NCI-H2081 treated with DMSO at 0.1 percent for 48 hours (cell line): ENCODE measurements around the gene ZFP57.

Experiments
- DNase-seq: peaks from one replicate; lab custom pipeline; 2025; lab: John Stamatoyannopoulos, UW

Gene ZFP57

DNA sequence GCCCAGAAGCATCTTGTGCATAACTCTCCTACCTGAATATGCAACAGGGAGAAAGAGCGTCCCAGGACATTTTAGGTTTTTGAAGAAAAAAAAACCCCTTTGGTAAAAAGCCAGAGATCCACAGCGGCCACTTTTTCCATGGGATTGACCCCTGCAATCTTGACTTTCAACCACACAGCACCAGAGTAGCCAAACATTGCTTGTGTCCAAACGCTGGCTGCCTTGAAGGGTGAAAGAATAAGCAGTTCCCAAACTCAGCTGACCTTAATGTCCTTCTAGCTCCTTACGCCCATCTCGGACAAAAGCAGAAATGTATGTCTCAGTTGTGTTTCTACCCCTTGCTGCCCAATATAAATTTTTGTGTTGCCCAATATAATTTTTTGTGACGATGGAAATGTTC, 25.3 kb downstream of the ZFP57 start:
- DNase-seq = no peak

DNA sequence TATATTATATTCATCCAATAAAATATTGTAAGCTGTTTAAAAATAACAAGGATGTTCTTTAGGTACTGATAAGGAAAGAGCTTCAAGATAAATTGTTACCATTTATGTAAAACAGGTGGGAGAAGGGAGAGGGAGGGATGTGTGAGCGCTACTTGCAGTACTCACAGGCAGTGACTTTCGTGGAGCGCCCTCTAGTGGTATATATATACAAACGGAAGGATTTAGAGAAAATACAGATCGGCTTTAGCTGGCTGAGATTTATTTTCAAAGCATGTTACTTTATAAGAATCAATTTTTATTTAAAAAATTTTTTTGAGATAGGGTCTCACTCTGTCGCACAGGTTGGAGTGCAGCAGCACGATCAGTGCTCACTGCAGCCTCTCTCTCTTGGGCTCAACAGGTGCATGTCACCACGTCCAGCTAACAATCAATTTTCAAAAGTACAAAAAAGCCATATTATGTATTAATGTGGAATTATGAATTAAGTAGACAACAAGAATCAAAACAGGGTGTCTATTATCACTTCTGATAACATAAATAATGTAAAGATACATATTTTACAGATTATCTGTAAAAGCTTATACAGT, 27.4 kb downstream of the ZFP57 start:
- DNase-seq = peak; percentile 38

DNA sequence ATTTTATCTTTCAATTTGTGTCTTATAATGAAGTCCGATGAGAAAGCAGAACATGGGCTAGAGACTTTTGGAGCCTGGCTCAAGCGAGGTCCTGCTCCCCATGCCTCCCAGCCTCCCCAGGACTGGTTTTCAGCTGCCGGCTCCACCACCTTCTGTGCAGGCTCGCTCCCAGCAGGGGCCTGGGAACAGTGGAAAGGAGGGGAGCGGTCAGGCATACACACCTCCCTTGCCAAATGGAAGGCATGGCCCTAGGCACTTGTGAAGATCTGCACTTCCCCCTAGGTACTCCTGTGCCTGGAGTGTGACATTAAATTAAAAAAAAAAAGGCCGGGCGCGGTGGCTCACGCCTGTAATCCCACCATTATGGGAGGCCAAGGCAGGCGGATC, 28.8 kb downstream of the ZFP57 start:
- no peak for DNase-seq

DNA sequence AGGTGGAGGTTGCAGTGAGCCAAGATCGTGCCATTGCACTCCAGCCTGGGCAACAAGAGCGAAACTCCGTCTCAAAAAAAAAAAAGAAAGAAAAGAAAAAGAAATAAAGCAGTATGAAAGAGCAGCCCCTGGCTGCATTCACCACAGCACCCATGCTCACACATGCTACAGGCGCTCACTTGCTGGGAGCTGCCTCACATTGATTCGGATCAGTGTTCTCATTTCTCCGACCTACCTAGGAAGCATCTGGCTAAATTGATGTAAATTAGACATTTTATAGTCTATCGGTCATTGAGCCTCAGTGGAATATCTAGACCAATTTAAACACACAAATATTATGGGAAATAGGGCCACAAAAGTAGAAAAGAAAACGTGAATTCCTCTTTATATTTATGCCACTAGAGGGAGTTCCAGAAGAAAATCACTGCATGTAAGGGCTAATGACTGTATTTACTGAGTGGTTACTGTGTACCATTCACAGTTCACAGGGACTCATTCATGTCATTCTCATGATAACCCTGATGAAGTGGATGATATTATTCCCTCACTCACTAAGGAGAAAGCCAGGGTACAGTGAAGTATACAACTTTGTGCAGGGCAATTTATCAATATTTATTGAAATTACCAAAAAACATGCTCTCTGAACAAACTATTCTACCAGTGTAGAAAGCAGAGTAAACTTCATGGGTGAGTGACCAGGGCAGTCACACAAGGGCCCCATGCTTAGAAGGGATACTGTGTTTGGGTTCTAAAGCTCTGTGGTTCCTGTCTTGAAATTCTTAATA, 29.3 kb downstream of the ZFP57 start:
- no peak for DNase-seq

DNA sequence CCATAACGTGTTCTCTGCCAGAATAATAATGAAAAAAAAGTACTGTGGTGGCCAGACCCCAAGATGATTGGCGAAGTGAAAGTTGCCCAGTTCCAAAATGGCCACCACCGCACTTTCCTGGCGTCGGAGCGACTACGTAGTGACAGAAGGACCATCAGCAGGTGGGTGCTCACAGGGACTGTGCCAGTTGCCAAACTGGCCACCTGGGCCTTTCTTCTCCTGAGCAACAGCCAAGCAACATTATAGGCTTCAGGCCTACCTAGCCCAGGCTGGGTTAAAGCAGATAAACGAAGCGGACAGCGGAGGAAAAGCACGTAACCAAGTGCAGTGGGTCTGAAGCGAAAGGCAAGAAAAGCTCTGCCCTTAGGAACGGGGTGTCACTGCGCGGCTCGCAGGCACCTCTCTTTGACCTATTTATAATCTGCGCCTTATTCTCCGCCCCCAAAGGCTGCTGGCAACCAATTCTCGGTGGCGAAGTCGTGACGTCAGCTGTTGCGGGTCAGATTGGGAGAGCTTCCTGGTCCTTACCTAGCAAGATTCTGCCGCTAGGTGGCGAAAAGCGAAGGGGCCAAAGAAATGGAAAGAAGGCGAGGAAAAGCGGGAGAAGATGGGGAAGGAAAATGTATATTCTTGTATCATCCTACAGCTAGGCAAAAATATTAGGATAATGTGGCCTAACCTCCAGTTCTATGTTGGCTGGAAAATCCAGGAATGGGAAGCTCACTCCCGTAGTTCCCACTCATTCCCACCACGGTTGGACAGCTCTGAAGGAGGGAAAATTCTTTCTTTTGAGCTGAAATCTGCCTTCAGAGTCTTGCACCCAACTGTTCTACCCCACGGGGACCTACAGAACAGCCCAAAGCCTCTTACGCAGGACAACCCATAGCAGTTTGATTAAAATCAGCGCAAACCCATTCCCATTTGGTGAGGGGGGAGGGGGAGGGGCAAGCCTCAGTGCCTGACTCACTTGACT, 31.0 kb downstream of the ZFP57 start:
- DNase-seq = peak; percentile 92

DNA sequence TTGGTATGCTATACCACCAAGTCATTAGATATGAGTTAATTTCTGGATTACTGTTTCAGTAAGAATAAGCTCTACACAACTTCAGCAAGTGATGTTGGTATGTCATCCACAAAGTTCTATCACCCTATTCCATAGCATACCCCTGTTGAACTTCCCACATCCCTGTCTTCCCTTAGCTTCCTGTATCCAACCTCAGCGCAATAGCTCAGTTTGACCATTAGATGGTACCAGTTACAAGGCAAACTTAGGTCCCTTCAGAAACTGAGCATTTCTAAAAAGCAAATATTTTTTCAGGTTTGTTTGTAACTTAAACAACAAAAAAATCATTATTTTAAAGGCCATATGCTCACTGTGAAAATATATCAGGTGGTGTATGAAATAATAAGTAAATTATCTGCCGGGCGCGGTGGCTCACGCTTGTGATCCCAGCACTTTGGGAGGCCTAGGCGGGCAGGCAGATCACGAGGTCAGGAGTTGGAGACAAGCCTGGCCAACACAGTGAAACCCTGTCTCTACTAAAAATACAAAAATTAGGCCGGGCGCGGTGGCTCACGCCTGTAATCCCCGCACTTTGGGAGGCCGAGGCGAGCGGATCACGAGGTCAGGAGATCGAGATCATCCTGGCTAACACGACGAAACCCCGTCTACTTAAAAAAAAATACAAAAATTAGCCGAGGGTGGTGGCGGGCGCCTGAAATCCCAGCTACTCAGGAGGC, 32.9 kb downstream of the ZFP57 start:
- DNase-seq = no peak

DNA sequence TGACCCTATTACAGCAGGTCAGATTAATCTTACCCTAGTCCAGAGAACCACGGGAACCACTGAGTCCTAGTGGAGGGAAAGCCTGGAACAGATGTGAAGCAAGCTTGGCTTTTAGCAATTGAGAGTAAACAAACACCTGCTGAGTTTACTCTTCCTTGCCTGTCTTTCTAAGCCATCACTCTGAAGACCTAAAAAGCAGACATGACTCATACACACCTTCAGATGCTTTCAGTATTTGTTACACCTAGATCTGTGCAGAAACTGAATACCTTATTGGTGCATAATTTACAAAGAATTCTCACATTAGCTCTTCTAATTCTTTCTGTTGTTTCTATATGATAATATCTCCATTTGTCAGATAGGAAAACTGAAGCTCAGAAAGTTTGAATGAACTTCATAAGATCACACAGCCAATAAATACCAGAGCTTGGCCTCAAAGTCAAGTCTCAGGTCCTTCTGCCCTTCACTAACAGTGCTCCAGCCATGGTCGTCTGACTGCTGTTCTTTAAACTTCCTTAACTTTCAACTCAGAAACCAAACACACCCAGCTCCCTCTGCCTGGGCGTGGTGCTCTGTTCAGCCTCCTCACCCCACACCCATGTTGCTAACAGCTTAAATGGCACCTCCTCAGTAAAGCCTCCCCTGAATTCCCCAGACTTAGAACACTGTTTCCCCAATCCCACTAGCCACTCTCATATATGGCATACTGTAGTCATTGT, 39.4 kb downstream of the ZFP57 start:
- DNase-seq = no peak

DNA sequence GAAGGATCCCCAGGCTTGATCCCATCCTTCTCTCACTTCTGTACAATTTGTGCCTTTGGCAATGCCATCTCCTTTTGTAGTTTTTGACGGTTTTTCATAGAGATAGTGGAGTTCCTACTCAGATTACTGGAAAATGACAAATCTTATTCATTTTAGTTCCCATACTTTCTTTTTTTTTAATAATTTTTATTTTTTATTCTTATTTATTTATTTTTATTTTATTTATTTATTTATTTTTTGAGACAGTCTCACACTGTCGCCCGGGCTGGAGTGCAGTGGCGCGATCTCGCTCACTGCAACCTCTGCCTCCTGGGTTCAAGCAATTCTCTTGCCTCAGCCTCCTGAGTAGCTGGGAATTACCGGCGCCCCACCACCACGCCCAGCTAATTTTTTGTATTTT, 43.7 kb downstream of the ZFP57 start:
- no peak for DNase-seq

DNA sequence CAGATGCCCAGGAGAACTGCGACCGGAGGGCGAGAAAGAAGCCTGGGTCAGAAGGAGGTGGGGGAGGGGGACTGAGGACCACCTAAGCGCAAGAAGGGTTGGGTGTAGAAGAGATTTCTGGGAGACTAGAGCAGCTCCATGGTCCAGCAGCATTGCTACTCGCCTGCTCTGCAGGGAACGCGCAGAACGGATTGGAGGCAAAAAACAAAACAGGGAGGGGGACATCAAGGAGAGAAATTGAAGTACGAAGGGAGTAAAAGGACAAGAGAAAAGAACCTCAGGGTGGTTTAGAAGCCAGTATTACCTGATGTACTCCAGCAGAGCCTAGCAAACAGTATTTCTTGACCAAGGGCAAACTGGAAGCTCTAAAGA, 47.4 kb downstream of the ZFP57 start:
- DNase-seq = no peak

DNA sequence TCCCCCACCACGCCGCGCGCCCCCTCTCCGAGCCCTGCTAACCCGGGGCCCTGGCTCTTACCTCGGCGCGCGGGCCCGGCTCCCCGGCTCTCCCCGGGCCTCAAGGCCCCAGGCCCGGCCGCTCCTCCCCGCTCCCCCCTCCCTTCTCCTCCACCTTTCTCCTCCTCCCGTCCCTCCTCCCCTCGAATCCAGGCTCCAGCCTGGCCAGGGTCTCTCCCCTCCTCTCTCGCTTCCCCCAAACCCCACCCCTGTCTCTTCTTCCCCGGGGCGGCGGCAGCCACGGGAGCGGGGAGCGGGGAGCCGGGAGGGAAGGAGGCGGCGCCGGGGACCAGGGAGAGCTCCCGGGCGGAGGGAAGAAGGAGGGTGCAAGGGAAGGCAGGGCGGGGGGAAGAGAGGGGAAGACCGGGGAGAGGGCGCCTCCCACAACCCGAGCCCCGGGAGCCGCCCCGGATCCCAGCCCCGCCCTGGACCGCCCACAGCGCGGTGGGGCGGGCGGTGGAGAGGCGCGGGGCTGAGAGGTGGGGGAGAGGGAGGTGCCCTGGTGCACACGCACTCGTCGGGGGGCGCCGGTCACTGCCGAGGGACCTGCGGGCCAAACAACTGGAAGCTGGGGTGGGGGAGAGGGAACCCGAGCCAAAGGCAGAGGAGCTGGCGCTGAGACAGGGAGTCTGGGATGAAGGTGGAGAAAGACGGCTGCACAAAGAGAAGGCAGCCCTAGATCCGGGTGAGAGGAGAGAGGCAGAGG, 48.0 kb downstream of the ZFP57 start, which contains the start of gene GABBR1:
Gene GABBR1 (minus strand): TSS at position 395 of the 745 bp plus-strand sequence. CDS start 798 bp downstream, outside the sequence.
- peak; percentile 41 for DNase-seq

DNA sequence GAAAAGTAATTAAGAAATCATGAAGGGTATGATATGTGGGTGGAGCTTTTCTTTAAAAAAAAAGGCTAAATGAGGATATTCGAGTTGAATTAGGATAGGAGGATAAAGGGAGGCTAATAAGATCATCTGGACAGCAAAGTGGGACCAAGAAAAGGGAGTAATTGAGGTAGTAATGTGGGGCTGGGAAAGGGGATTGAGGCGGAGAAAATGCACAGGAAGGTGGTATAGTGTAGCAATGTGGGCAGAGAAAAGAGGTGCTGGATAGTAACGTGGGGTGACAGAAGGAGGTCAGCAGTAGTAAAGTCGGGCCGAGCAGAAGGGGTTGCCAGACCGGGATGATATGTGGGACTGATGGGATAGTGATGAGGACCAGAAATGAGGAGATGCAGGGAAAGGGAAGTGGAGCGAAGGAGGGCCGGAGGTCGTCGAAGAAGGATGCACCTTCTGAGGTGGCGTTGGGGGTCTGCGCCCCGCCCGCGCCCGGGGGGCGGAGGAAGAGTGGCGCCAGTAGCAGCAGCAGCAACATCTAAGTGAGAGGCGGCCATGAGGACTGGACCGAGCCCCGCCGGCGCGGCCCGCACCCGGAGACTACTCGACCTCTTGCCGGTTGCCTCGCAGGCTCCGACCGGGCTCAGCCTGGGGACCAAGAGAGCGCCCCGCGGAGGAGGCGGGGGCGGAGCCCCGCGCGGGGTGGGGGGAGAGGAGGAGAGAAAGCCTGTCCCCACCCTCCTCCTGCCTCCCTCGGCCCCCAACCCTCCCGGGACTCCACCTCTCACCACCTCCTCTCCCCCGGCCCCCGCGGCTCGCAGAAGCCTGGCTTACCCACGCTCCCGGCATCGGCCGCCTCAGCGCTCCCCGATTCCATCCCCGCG, 48.9 kb downstream of the ZFP57 start:
- DNase-seq = no peak

DNA sequence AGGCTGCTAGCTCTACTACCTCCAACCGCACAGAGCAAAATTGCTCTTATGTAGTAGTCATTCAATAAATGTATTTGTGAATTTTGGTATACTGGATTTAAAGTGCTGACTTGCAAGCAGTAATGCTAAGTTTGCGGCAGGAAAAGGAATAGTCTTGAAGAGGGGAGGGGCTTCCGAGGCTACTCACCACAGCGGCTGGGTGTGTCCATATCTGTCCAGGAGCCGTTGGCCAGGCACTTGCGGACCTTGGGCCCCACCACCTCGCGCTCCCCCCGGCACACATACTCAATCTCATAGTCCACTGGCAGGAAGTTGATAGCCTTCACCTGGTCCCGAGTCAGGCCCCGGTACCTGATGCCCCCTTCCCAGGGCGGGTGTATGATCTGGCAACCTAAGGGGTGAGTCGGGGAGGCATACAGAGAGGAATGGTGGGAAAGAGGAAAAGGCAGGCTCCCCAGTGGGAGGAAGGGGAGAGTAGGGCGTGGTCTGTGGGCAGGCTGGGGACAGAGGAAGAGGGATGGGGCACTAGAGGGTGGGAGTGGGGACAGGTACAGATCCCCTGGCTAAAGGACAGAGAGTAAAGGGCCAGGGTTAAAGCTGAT, 49.6 kb downstream of the ZFP57 start:
- no peak for DNase-seq

DNA sequence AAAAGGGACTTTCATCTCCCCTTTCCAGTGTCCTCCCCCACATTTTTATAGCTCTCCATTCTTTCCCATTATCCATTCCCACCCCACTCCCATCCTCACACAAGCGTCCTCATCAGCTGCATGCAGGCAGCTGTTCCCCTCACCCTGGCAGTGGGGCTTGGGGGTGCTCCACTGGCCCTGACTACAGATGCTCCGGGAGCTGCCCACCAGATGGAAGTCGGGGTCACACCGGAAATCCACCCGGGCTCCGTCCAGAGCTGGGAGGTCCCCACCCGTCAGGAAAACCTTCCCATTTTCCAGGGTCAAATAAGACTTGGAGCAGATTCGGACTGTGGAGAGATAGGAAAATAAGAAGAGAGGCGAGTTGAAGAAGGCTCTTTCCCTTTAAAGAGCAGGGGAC, 50.6 kb downstream of the ZFP57 start:
- no peak for DNase-seq

DNA sequence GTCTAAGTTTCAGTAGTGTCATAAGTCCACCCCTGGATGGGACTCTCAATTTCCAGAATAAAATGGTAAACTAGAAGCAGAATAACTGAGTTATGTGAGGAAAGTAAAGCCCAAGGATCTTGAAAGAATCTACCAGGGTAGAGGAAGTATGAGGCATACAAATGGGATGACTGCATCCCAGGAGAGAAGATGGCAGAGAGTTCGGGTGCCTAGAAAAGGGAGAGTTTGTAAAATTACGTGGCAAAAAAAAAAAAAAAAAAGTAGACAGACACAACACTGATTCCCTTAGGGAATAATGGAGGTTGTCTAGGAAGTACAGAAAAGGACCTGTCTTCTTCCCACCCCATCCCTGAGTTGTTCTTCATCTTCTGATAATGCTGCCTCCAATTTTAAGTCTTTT, 51.4 kb downstream of the ZFP57 start:
- DNase-seq = no peak

DNA sequence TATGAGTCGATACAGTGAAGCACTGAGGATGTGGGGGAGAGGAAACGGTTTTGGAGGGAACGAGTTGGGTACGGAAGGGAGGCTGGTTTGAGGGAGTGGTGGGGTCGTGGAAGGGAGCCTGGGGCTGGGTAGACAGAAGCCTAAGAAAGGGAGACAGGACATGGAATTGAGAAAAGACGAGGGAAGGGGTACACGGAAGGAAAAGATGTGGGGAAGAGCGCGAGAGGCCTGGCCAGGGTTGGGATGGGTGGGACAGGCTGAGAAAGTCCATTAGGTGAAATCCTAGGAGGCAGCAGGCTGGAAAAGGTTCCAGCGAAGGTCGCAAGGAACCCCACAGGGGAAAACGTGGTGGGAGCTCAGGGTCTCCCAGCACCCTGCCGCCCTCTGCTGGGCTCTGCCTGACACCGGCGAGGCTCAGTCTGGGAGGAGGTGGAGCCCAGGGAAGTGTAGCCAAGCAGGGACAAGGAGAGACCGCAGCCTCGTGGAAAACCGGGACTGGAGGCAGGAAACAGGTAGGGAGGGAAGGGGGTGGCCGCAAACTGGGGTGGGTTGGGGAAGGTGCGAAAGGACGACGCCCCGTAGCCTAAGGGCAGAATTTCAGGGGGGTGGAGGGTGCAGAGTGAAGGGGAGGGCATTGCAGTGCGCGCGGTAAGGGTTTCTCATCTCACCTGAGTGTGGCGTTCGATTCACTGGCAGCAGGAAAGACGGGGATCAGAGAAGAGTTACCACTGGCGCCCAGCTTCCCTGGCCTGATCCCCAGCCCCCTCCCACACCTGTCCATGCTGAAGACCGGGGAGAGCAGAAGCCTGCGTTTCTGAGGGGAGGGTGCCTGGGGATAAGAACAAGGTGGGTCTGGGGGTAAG, 52.3 kb downstream of the ZFP57 start:
- DNase-seq = peak; percentile 83

DNA sequence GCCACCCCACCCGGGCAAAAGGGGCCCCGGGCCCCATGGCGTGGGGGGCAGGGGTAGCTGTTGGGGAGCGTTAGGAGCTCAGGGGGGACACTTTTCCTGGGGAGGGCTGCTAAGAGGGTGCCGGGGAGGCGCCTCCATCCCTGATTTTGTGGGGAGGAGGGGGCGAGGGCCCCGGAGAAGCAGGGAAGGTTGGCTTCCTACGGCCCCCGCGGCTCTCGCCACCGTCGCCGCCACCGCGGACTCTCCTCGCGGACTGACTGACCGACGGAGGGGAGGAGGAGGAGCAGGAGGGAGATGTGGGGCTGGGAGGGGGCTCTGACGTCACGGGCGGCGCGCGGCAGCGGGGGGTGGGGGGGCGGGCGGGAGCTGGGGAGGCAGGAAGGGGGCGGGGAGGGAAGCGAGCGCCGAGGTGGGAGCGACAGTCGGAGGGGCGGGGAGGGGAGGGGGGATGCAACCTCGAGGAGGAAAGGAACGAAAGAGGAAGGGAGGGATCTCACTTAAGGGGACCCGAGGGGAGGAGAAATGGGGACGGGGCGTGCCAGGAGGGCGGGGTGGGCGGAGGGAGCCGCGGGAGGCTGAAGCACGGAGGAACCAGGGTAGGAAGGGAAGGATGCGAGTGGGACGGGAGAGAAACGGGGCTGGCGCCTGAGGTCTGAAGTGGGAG, 53.1 kb downstream of the ZFP57 start:
- no peak for DNase-seq

DNA sequence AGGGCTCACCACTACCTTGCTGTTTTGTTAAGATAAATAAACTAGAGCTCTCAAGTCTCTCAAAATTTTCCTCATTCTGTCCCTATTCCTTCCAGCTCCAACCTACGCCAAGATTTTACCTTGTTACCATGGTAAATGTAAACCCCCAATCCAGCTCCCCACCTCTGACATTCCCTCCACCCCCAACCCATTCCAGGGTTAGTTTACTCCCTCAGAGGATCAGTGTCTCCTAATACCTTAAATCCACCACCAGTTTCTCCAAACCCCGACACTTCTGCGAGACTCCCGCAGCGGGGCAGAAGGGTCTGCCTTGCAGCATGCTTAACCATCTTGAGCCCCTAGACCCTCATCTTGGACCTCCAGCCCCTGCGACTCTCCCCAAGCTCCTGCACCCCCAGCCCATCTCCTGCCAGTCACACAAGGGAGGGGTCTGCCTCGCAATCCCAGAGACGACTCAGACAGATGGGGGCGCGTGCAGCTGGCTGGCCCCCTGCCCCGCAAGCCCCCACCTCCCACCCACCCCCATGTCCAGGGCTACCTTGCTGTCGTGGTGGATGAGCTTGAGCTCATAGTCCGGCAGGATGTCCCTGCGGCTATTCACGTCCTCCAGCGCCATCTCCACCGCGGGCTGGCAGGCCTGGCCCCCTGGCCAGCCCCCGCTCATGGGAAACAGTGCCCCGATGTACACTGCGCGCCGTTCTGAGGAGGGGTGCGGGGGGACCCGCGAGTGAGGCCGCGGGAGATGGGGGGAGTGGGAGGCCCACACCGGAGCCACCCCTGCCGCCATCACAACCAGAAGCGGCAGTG, 53.8 kb downstream of the ZFP57 start:
- no peak for DNase-seq
